ENCODE results near the gene SMR3A. TPM values are rescaled to one million over a fixed set of nuclear protein-coding genes. Genes with fewer than 3 reads are reported as not detected.

The SMR3A gene
- polyA plus RNA-seq, 10 donors, result not detected

Other genes with a start within 250 kb of the SMR3A start
- gene PRR27, start 206.5 kb upstream of the SMR3A start, polyA plus RNA-seq (ENCODE audit: insufficient read length in 10 of 10), result under 1 TPM in 1 of 10 donors, not detected in 9; 0.05 TPM
- gene ODAM, start 165.0 kb upstream of the SMR3A start, polyA plus RNA-seq (ENCODE audit: insufficient read length in 10 of 10), result under 1 TPM in 3 of 10 donors, not detected in 7; 0.32 to 0.77 (median 0.34) TPM
- gene FDCSP, start 134.6 kb upstream of the SMR3A start, polyA plus RNA-seq (ENCODE audit: insufficient read length in 10 of 10), result 1 to 10 TPM in 5 of 10 donors, under 1 TPM in 1, not detected in 4; 0.38 to 4.5 (median 2.4) TPM
- not detected for gene CSN3, start 118.2 kb upstream of the SMR3A start, polyA plus RNA-seq (ENCODE audit: insufficient read length in 10 of 10)
- under 1 TPM in 1 of 10 donors, not detected in 9; 0.14 TPM for gene CABS1, start 25.8 kb upstream of the SMR3A start, polyA plus RNA-seq (ENCODE audit: insufficient read length in 10 of 10)
- under 1 TPM in 1 of 10 donors, not detected in 9; 0.22 TPM for gene SMR3B, start 22.4 kb downstream of the SMR3A start, polyA plus RNA-seq (ENCODE audit: insufficient read length in 10 of 10)
- not detected for gene OPRPN, start 37.2 kb downstream of the SMR3A start, polyA plus RNA-seq (ENCODE audit: insufficient read length in 10 of 10)
- not detected for gene MUC7, start 111.4 kb downstream of the SMR3A start, polyA plus RNA-seq (ENCODE audit: insufficient read length in 10 of 10)
- gene AMTN, start 157.8 kb downstream of the SMR3A start, polyA plus RNA-seq (ENCODE audit: insufficient read length in 10 of 10), result not detected
- gene AMBN, start 231.5 kb downstream of the SMR3A start, polyA plus RNA-seq (ENCODE audit: insufficient read length in 10 of 10), result under 1 TPM in 1 of 10 donors, not detected in 9; 0.08 TPM